Measurements from ENCODE around the gene OR10R2.
"Not testable (repeated sequence)": the region's sequence is repeated elsewhere in the genome, so short reads cannot be mapped to it uniquely, and the experiment has no call there.

OR10R2 gene

GRCh38 chr1:158471920-158472319 is at the start of gene OR10R2:
OR10R2 (plus strand) TSS chr1:158472220; CDS start chr1:158472326, 106 bp downstream.
- H3K4me1 ChIP-seq = no peaks in the 10 kb centered on the region
- H3K4me3 ChIP-seq = no peak within 1 kb of the TSS
- no peak within 1 kb of the TSS for H3K27ac ChIP-seq
- H3K9ac ChIP-seq = no peak within 1 kb of the TSS
- H3K27me3 ChIP-seq = no peaks in the 10 kb centered on the region
- TF ChIP-seq Cebpa-rat (IDR thresholded peaks at IDR 0.05) = no peak
- no peaks in the 10 kb centered on the region for H4K20me1 ChIP-seq
- no peaks in the 10 kb centered on the region for H3K36me3 ChIP-seq
- H3K9me3 ChIP-seq = no peaks in the 10 kb centered on the region
- no peak within 1 kb of the TSS for H3K4me2 ChIP-seq

- Histone ChIP-seq H3K27ac (no peak overlapping the region), H4K20me1 (no peaks in the 10 kb centered on the region), H3K4me3 (no peak overlapping the region), H3K36me3 (no peaks in the 10 kb centered on the region), H3K9me3 (no peaks in the 10 kb centered on the region; the same call in 1 of the 2 replicates), H3K9ac (no peak overlapping the region), H3K4me1 (no peaks in the 10 kb centered on the region), H3K27me3 (no peaks in the 10 kb centered on the region), H3K4me2 (no peak overlapping the region)
- TF ChIP-seq Cebpa-rat (IDR thresholded peaks at IDR 0.05) = no peak
Measured at GRCh38 chr1:158425027-158425426, 47.0 kb upstream of the OR10R2 start.

- no peaks in the 10 kb centered on the region for H4K20me1 ChIP-seq
- H3K4me3 ChIP-seq = no peak within 1 kb of the TSS
- no peak for TF ChIP-seq Cebpa-rat (IDR thresholded peaks at IDR 0.05)
- H3K4me2 ChIP-seq = no peak within 1 kb of the TSS
- H3K4me1 ChIP-seq = no peaks in the 10 kb centered on the region
- H3K27me3 ChIP-seq = no peaks in the 10 kb centered on the region
- no peaks in the 10 kb centered on the region; the same call in 1 of the 2 replicates for H3K9me3 ChIP-seq
- H3K27ac ChIP-seq = no peak within 1 kb of the TSS
- H3K36me3 ChIP-seq = no peaks in the 10 kb centered on the region
- no peak within 1 kb of the TSS for H3K9ac ChIP-seq
Measured at GRCh38 chr1:158426137-158426536, 45.9 kb upstream of the OR10R2 start, which contains the start of gene OR10K2. OR10K2 (minus strand) TSS chr1:158426237; CDS start chr1:158420866, 5,371 bp downstream.

GRCh38 chr1:158430163-158430562 is 41.9 kb upstream of the OR10R2 start:
- H4K20me1 ChIP-seq, H3K36me3 ChIP-seq, H3K4me3 ChIP-seq, H3K27ac ChIP-seq, H3K4me1 ChIP-seq, H3K9ac ChIP-seq, H3K27me3 ChIP-seq, H3K9me3 ChIP-seq, H3K4me2 ChIP-seq: not testable (repeated sequence)

- Histone ChIP-seq H3K27ac (no peak overlapping the region), H3K4me3 (no peak overlapping the region), H3K36me3 (no peaks in the 10 kb centered on the region), H3K27me3 (no peaks in the 10 kb centered on the region), H3K9ac (no peak overlapping the region), H4K20me1 (no peaks in the 10 kb centered on the region), H3K9me3 (no peaks in the 10 kb centered on the region), H3K4me2 (no peak overlapping the region), H3K4me1 (no peaks in the 10 kb centered on the region)
- no peak for TF ChIP-seq Cebpa-rat (IDR thresholded peaks at IDR 0.05)
Measured at GRCh38 chr1:158434741-158435140, 37.3 kb upstream of the OR10R2 start.

GRCh38 chr1:158445376-158445775 is 26.6 kb upstream of the OR10R2 start:
- Histone ChIP-seq H3K27ac (no peak overlapping the region), H3K4me1 (no peaks in the 10 kb centered on the region), H3K36me3 (no peaks in the 10 kb centered on the region), H3K9ac (no peak overlapping the region), H3K9me3 (no peaks in the 10 kb centered on the region), H3K4me2 (no peak overlapping the region), H3K27me3 (no peaks in the 10 kb centered on the region), H4K20me1 (no peaks in the 10 kb centered on the region), H3K4me3 (no peak overlapping the region)
- TF ChIP-seq Cebpa-rat (IDR thresholded peaks at IDR 0.05) = no peak

GRCh38 chr1:158454537-158454936 is 17.5 kb upstream of the OR10R2 start:
- no peak overlapping the region for H3K4me2 ChIP-seq
- H3K9me3 ChIP-seq = no peaks in the 10 kb centered on the region
- no peak for TF ChIP-seq Cebpa-rat (IDR thresholded peaks at IDR 0.05)
- H3K27ac ChIP-seq = no peak overlapping the region
- no peak overlapping the region for H3K4me3 ChIP-seq
- H3K36me3 ChIP-seq = no peaks in the 10 kb centered on the region
- H3K27me3 ChIP-seq = no peaks in the 10 kb centered on the region
- H3K9ac ChIP-seq = no peak overlapping the region
- H4K20me1 ChIP-seq = no peaks in the 10 kb centered on the region
- H3K4me1 ChIP-seq = no peaks in the 10 kb centered on the region

- Histone ChIP-seq H3K27me3 (no peaks in the 10 kb centered on the region), H3K9me3 (no peaks in the 10 kb centered on the region), H3K27ac (no peak overlapping the region), H3K4me1 (no peaks in the 10 kb centered on the region), H3K9ac (no peak overlapping the region), H3K4me2 (no peak overlapping the region), H3K36me3 (no peaks in the 10 kb centered on the region), H3K4me3 (no peak overlapping the region), H4K20me1 (no peaks in the 10 kb centered on the region)
- TF ChIP-seq Cebpa-rat (IDR thresholded peaks at IDR 0.05) = no peak
Measured at GRCh38 chr1:158457246-158457645, 14.8 kb upstream of the OR10R2 start.

- H3K4me3 ChIP-seq = no peak overlapping the region
- TF ChIP-seq Cebpa-rat (IDR thresholded peaks at IDR 0.05) = no peak
Measured at GRCh38 chr1:158458263-158458662, 13.8 kb upstream of the OR10R2 start.

GRCh38 chr1:158461534-158461933 is 10.5 kb upstream of the OR10R2 start, which contains the start of gene OR10K1:
OR10K1 (plus strand) TSS chr1:158461834; CDS start chr1:158465562, 3,728 bp downstream.
- Histone ChIP-seq H3K4me3 (no peak within 1 kb of the TSS), H3K9ac (no peak within 1 kb of the TSS), H3K36me3 (no peaks in the 10 kb centered on the region), H3K4me1 (no peaks in the 10 kb centered on the region), H3K27ac (no peak within 1 kb of the TSS), H4K20me1 (no peaks in the 10 kb centered on the region), H3K4me2 (no peak within 1 kb of the TSS), H3K9me3 (no peaks in the 10 kb centered on the region), H3K27me3 (no peaks in the 10 kb centered on the region)
- no peak for TF ChIP-seq Cebpa-rat (IDR thresholded peaks at IDR 0.05)

More at GRCh38 chr1:158458263-158458662, 13.8 kb upstream of the OR10R2 start:
- Histone ChIP-seq H3K4me2 (no peak overlapping the region), H3K9me3 (no peaks in the 10 kb centered on the region), H3K9ac (no peak overlapping the region), H3K4me1 (no peaks in the 10 kb centered on the region), H3K27me3 (no peaks in the 10 kb centered on the region), H4K20me1 (no peaks in the 10 kb centered on the region), H3K27ac (no peak overlapping the region), H3K36me3 (no peaks in the 10 kb centered on the region)

GRCh38 chr1:158485455-158485854 is 13.4 kb downstream of the OR10R2 start:
- Histone ChIP-seq H3K9ac (no peak overlapping the region), H3K27me3 (no peaks in the 10 kb centered on the region), H3K9me3 (no peaks in the 10 kb centered on the region), H3K4me2 (no peak overlapping the region), H3K27ac (no peak overlapping the region), H3K4me1 (no peaks in the 10 kb centered on the region), H4K20me1 (no peaks in the 10 kb centered on the region), H3K4me3 (no peak overlapping the region), H3K36me3 (no peaks in the 10 kb centered on the region)
- TF ChIP-seq Cebpa-rat (IDR thresholded peaks at IDR 0.05) = no peak
